ENCODE data around the gene ZSWIM1.
"Not testable (repeated sequence)": the region's sequence is repeated elsewhere in the genome, so short reads cannot be mapped to it uniquely, and the experiment has no call there.

Gene ZSWIM1

DNA sequence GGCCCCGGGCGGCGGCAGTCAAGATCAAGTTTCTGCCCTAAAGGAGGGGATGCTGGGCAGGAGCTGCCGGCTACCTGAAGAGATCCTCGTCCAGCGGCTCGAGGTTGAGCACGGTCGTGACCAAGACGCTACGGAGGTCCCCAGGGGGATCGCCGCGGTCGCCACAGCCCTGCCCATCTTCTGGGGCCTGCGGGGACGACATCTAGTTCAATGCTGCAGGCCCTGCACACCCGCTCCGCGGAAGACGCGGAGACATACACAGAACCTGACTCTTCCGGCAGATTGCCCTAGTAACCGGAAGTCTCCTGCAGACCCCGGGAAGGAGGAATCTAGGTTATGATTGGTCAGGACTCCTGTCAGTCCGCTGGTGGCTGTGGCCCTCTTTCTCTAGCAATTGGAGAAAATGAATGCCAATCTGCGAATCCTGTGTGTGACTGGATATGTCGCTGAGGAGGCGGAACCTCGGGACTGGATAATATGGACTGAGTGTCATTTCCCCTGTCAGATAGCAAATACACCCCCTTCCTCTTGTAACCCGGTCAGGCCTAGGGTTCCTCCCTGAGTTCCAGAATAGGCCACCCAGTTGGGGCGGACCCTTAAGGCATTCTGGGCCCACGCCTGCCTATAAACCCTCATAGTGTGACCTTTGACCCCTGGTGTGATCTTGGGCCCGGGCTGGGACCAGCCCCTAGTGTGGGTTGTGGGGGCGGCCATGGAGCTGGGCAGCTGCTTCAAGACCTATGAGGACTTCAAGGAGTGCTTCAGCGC, 23.7 kb upstream of the ZSWIM1 start, which contains the start of the genes ACOT8 and ZSWIM3:
TSS of gene ACOT8 (minus strand) at position 279 of the 768 bp plus-strand sequence. CDS start at position 202, 77 bp downstream.
TSS of gene ZSWIM3 (plus strand) at position 501 of the 768 bp plus-strand sequence. CDS start at position 713, 212 bp downstream.
- peak; percentile 89 for DNase-seq

DNA sequence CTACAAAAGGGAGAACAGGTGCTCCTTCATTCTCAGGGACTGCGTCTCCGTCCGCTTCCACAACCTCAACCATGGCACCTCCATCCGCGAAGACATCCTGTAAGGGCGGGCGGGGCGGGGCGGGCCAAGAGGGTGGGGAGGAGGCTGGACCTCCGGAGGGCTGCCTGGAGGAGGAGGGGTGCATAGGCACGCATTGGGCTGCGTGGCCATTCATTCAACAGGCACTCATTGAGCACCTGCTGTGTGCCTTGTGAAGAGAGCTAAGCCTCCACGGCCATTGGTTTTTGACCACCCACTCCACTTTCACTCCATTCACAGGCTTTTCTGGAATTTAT, 23.2 kb upstream of the ZSWIM1 start:
- peak; percentile 28 for DNase-seq

DNA sequence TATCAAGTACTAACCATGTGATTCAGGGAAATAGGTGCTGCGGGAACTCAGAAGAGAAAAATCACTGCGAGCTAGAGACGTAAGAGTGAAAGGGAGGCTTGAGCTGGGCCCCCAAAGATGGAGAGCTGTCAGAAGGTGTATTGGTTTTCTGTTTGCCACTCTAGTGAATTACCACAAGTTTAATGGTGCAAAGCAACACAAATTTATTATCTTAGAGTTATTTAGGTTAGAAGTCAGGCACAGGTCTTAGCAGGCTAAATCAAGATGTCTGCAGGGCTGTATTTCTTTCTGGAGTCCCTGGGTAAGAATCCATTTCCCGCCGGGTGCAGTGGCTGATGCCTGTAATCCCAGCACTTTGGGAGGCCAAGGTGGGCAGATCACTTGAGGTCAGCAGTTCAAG, 21.1 kb upstream of the ZSWIM1 start:
- DNase-seq, result no peak

DNA sequence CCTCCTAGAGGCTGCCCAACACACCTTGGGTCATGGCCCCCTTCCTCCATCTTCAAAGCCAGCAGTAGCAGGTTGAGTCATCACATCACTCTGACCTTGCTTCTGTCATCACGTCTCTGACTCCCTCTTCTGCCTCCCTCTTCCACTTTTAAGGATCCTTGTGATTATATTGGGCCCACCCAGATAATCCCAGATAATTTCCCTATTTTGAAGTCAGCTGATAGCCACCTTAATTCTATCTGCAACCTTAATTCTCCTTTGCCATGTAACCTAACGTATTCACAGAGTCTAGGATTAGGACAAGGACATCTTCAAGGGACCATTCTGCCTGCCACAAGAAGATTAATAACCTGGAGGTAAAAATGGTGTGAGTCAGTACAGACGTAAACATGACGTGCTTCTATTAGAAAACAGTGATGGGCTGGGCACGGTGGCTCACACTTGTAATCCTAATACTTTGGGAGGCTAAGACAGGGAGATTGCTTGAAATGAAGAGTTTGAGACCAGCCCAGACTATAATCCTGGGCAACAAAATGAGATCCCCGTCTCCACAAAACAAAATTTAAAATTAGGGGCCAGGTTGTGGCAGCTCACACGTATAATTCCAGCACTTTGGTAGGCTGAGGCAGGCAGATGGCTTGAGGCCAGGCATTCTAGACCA, 20.3 kb upstream of the ZSWIM1 start:
- DNase-seq, result no peak

DNA sequence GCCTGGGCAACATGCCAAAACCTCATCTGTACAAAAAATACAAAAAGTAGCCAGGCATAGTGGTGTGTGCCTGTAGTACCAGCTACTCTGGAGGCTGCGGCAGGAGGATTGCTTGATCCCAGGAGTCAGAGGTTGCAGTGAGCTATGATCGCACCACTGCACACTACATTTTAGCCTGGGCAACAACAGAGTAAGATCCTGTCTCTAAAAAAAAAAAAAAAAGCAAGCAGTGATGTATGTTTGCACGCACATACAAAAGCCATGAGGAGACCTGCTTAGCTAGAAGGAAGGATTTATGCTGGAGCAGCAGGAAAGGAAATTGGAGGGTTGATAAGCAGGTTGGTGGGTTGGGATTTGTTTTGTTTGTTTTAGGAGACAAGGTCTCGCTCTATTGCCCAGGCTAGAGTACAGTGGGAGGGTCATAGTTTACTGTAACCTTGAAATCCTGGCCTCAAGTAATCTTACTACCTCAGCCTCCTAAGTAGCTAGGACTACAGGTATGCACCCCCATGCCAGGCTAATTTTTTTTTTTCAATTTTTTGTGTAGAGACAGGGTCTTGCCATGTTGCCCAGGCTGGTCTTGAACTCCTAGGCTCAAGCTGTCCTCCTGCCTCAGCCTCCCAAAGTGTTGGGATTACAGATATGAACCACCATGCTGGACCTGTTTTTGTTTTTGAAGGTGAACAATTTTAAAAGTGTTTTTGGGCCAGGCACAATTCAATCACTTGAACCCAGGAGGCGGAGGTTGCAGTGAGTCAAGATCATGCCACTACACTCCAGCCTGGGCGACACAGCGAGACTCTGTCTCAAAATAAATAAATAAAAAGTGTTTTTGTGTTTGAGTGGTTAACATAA, 19.6 kb upstream of the ZSWIM1 start:
- DNase-seq, result no peak

DNA sequence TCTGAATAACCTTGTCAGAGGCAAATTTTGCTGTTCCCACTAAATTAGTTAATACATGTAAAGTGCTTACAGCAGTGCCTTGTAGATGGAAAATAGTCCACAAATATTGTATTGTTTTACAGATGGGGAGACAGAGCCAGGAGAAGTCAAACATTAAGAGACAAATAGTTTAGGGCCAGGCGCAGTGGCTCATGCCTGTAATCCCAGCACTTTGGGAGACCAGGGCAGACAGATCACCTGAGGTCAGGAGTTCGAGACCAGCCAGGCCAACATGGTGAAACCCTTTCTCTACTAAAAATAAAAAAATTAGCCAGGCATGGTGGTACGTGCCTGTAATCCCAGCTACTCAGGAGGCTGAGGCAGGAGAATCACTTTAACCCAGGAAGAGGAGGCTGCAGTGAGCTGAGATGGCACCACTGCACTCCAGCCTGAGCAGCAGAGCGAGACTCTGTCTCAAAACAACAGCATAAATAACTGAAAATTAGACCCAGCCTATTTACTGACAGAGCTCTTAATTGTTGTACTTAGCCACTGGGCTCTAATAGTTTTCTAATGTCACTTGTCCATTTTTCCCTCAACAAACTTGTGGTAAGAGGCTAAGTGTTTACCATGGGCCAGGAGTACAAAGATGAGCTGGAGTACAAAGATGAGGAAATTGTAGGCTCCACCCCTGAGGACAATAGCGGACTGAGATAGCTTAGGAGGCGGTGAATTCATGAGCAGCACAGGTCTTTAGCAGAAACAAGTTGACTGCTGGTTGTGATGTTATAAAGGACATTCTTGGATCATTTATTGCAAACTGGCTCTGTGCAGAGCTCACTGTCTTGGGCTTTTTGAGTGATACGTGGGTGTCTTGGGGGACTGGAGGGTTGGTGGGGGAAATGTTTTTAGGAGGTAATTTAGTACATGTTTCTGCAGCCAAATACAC, 17.2 kb upstream of the ZSWIM1 start:
- DNase-seq, result no peak

DNA sequence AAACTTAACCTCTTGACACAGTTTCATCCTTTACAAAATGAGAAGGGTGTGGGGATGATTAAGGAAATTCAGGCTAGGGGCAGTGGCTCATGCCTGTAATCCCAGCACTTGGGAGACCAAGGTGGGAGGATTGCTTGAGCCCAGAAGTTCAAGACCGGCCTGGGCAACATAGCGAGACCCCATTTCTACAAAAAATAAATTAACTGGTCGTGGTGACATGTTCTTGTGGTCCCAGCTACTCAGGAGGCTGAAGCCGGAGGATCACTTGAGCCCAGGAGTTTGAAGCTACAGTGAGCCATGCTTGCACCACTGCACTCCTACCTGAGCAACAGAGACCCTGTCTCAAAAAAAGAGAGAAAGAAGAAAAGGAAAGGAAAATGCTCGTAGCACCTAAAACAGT, 14.6 kb upstream of the ZSWIM1 start:
- DNase-seq, result no peak

DNA sequence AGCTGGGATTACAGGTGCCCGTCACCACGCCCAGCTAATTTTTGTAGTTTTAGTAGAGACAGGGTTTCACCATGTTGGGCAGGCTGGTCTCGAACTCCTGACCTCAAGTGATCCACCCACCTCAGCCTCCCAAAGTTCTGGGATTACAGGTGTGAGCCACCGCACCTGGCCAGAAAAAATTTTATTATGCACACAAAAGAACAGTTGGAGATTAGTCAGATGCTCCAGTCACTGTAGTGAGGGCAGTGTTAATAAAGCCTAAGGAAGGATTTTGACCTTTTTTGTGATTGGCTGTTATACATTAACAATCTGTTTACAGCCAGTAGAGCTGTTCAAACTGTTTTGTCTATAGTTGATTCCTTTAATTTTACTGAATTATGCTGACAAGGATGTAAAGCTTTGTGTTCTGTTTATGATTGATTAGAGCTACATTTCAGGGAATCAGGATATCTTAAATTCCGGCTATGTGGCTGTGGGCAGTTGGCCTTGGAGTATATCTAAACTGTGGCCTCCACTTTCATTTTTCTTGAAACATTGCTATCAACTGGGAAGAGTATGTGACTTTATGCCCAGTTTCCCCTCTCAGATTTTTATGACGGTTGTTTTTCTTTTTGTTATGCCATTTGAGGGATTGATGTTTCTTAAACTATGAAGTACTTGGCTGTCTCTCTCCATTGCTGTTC, 13.8 kb upstream of the ZSWIM1 start:
- no peak for DNase-seq

DNA sequence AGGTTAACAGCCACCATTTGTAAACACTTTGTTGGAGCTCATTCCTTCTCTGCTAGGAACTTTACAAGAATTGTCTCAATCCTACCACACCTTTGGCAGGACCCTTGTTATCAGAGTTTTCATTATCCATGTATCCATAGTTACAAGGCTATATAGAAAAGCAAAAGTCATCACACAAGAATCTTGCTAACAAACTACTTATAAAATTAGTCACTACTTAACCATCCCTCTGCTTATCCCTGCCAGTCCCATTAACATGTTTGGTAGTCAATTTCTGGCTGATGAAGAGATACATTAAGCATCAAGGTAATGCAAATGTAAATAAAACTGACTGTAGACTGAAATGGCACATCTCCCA, 13.2 kb upstream of the ZSWIM1 start:
- DNase-seq, result no peak

DNA sequence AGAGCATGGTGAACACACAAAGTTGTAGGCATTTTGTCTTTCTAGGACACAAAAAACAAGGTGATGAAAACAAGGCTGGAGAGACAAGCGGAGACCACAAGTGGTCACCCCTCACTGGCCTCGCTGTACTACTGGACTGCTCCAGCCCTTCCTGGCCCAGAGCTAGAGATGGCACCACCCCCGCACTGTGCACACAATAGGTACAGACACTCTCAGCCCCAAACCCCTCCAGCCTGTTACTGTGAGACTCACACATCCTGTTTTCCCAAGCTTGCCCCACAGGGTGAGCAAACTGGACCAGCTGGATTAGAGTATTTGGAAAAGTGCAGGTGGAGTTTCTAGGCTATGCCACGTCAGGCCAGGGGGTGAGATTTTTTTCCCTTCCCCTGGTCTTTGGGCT, 8.4 kb upstream of the ZSWIM1 start:
- DNase-seq, result no peak

DNA sequence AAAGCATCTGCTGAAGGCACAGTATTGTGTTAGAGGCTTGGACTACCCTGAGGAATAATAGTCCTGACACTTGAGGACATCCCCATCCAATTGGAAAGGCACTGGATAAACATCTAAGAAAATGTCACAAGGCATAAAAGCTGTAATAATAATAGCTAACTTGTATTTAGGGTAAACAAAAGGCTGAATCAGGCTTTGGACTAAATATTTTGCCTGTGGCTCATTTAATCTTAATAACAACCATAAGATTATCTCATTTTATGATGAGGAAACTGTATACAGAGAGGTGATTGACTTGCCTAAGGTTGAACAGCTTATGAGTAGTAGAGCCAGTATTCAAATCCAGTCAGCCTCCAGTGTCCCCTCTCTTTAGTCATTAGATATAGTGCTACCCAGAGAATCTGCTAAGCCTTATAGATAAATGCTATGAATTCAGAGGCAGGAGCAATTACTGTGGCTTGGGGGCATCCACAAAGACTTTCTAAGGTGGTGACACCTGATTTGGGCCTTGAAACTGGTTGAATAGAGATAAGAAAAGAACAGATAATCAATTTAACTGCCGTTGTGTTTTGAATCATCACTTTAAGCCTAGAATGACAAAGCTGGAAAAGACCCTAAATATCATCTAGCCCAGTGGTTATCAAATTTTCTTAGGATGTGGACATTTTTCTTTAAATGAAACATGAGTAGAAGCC, 7.5 kb upstream of the ZSWIM1 start:
- DNase-seq, result no peak

DNA sequence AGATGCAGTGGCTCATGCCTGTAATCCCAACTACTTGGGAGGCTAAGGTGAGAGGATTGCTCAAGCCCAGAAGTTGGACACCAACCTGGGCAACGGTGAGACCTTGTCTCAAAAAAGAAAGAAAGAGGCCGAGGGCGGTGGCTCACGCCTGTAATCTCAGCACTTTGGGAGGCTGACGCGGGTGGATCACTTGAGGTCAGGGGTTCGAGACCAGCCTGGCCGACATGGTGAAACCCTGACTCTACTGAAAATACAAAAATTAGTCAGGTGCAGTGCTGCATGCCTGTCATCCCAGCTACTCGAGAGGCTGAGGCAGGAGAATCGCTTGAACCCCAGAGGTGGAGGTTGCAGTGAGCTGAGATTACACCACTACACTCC, 6.9 kb upstream of the ZSWIM1 start:
- not testable (repeated sequence) for DNase-seq

DNA sequence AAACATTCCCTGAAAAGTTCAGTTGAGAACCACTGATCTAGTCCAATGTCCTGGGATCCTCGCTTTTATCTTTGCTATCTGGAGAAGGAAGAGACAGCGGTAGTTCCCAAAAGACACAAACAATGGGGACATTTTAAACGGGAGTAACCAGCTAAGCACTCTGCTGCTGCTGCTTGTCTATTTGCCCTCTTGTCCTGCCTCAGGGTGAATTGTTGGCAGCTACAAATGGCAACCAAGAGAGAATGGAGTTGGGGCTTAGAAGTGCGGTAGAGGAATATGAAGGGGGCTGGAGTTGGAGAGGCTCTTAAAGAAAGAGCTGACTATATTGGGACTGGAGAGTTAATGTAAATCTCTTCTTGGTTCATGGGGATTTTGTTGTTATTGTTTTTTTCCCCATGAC, 6.5 kb upstream of the ZSWIM1 start:
- DNase-seq, result no peak

DNA sequence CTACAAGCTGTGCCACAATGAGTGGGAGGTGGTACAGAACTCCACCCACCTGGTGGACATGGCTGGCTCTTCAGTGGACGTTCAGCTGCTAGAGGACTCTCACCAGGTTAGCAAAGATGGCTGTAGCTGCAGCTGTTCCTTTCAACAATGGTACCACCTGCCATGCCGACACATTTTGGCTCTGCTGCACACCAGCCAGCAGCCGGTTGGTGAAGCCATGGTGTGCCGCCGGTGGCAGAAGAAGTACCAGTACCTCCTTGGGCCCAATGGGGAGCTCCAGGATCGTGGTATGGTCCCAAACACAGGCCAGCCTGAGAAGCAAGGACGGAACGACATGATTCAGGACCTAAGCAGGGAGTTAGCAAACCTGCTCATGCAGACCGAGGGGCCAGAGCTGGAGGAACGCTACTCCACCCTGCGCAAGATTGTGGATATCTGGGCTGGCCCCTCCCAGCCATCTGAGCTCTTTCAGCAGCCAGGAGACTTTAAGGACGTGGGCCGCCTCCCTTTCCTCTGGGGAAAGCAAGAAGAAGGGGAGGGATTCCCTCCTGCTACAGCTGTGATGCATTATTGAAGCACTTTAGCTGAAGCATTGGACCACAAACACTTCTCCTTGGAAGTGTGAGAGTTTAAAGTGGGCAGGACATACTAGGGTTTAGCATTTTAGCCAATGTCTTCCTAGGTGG, 2.8 kb upstream of the ZSWIM1 start:
- DNase-seq, result no peak

DNA sequence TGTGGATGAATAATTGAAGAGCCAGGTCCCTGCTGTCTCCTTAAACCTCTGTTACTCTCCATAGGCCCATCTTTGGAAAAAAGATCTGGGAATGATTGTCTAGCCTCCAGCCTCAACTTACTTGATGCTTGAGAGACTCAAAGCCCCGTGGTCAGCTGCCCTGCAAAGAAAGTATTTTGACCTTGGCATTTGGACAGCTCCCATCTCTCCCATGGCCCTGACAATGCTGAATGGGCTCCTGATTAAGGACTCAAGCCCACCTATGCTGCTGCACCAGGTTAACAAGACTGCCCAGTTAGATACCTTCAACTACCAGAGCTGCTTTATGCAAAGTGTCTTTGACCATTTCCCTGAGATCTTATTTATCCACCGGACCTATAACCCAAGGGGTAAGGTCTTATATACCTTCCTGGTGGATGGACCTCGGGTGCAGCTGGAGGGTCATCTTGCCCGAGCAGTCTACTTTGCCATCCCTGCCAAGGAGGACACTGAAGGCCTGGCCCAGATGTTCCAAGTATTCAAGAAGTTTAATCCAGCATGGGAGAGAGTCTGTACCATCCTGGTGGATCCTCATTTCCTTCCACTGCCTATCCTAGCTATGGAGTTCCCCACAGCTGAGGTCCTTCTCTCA, 1.6 kb downstream of the ZSWIM1 start:
- no peak for DNase-seq

DNA sequence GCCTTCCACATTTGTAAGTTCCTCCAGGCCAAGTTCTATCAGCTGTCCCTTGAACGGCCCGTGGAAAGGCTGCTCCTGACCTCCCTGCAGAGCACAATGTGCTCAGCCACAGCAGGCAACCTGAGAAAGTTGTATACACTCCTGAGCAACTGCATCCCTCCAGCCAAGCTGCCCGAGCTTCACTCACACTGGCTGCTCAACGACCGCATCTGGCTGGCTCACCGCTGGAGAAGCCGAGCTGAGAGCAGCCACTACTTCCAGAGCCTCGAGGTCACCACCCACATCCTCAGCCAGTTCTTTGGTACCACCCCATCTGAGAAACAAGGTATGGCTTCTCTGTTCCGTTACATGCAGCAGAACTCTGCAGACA, 2.1 kb downstream of the ZSWIM1 start:
- no peak for DNase-seq

DNA sequence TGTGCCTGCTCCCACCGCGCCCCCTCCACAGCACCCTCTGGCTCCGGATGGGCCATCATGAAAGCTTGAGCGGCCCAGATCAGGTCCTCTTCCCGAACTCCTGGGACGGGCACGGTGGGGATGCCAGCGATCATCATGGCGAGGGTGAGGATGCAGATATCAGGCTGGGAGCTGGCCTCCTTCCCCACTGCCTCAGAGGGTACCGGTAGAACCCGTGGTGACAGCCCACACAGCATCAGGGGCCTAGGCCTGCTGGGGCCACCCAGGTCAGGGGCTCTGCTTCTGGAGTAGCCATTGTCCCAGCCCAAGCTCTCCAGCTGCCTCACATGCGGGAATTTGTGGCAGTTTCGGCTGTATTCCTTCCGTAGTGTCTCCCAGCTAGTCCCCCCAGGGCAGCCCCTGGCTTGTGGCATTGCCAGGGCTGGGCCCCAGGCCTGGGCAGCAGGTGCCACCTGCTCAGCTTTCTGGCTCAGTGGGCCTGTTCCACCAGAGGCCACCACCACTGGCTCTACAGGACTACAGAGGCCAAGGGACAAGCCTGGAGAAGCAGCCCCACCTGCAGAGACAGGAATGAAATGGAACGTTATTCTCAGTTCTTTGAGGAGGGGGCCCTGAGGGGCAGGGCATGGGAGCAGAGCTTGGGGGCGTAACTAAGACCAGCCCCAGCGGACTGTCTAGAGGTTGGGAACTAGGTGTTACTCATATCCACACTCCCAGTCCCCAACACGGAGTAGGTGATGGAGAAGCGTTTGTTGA, 5.7 kb downstream of the ZSWIM1 start:
- no peak for DNase-seq

DNA sequence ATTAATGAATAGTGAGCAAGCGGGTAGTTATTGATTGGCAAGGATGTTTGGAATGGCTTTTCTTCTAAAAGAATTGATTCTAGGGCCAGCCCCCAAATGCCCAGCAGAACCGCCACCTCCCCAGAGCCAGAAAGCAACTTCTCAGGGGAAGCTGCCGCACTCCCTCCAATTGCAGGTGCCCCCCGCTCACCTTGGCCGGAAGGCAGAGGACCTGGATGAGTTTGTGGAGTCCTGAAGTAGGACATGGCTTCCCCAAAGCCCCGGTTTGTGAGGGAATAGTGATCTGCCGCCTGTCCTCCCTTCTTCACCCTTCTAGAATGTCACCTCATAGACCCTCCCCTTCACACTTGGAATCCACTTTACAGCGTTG, 6.3 kb downstream of the ZSWIM1 start, which contains the start of gene SPATA25:
TSS of gene SPATA25 (minus strand) at position 277 of the 370 bp plus-strand sequence. CDS start at position 245, 32 bp downstream.
- no peak for DNase-seq

DNA sequence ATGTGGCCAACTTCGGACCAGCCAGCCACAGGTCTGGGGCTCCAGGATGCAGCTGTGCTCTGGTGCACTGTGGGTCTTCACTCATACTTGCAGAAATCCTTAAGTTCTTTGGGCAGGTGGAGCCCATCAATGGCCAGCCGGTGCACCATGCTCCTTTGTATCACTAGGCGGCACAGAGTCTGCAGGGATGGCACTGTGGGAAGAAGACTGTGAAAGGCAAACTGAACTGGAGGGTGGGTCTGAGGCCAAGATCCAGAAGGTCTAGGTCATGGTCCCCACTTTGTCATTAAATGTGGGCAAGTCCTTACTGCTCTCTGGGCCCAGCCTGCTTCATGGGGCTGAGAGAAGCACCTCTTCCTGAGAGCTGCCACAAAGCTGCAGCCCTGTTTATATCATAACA, 7.7 kb downstream of the ZSWIM1 start:
- no peak for DNase-seq

All from activated naive CD4-positive, alpha-beta T cell treated with anti-CD3 and anti-CD28 coated beads, Interleukin-2, amount 50 U/mL, for 16 hours (primary cell).